ENCODE results near the gene CACFD1. TPM values are rescaled to one million over a fixed set of nuclear protein-coding genes. Genes with fewer than 3 reads are reported as not detected.

The CACFD1 gene
- total and polyA plus RNA-seq, 9 of the 15 experiments (the other 6 are each of a cell fraction or from before 2014, with no cell fraction given): 0.11 to 1.4 (median 1.1) TPM; not detected in 2

- Histone ChIP-seq H2AFZ (ENCODE audit: low read depth, low read length) (no peak overlapping the region), H3K9ac (ENCODE audit: insufficient read depth in 1 of 2, low read depth in 2 of 2, low read length in 2 of 2) (no peak overlapping the region), H3K36me3 (ENCODE audit: control insufficient read depth, insufficient read depth, low read length) (no peaks in the 10 kb centered on the region), H3K79me2 (ENCODE audit: control insufficient read depth, insufficient read depth, low read length) (no peaks in the 10 kb centered on the region), H3K27ac (ENCODE audit: extremely low read depth, low read depth, low read length) (no peak overlapping the region), H3K4me3 (no peak overlapping the region), H4K20me1 (replicated peaks; ENCODE audit: control insufficient read depth, insufficient read depth, low read length) (no peaks in the 10 kb centered on the region), H3K4me2 (ENCODE audit: insufficient read depth, low read length) (no peak overlapping the region), H3K9me3 (replicated peaks; ENCODE audit: control insufficient read depth, insufficient read depth, low read depth, low read length) (no peaks in the 10 kb centered on the region), H3K27me3 (ENCODE audit: control insufficient read depth in 2 of 2, insufficient read depth in 2 of 2, low read length in 2 of 2) (peaks cover 25 to 43% of the 10 kb centered on the region in 2 experiments), H3K4me1 (replicated peaks in 1 of 2; ENCODE audit: control insufficient read depth in 2 of 2, insufficient read depth in 2 of 2, low read length in 2 of 2) (peaks cover 4 to 26% of the 10 kb centered on the region in 2 experiments; a peak in 2 of 5 replicates), H3K9me1 (ENCODE audit: control insufficient read depth, insufficient read depth, low read length) (no peaks in the 10 kb centered on the region)
- ChIA-PET POLR2A (interaction anchor here (0.6 kb wide), 1 partner anchor 32 kb away, joined by 5 read pairs; no protein-coding TSS in a partner anchor), CTCF (ENCODE audit: low intra/inter-chr PET ratio) (no interaction called here)
- ATAC-seq: no peak
- no peak for DNase-seq (ENCODE audit: extremely low read depth in 1 of 4, low spot score in 3 of 4)
- BruUV-seq (replicated peaks): no TSS peak
- FAIRE-seq: no peak
- WGBS (ENCODE audit: insufficient coverage, low coverage, missing lambda C conversion rate): 0% methylated on average over 1 of the region's 1 CpG
- in situ Hi-C loops (cut with MboI): no loop called here
- intact Hi-C loops (cut with micrococcal nuclease): no loop called here
- peak; percentile 98 for TF ChIP-seq ZFP36 (IDR thresholded peaks at IDR 0.05; ENCODE audit: low read depth, low read length, partially characterized antibody)
- no peak for TF ChIP-seq RBFOX2 (IDR thresholded peaks at IDR 0.05; ENCODE audit: low read depth, low read length)
- TF ChIP-seq ZBTB2 (IDR thresholded peaks at IDR 0.05): no peak
- TF ChIP-seq ESRRA (IDR thresholded peaks at IDR 0.05; ENCODE audit: borderline replicate concordance, low read depth): no peak
- TF ChIP-seq BHLHE40 (IDR thresholded peaks at IDR 0.05; ENCODE audit: low read length): no peak
- no peak for TF ChIP-seq HDAC8 (tag; IDR thresholded peaks at IDR 0.05)
- TF ChIP-seq BCOR (IDR thresholded peaks at IDR 0.05): peak; percentile 85
- TF ChIP-seq GTF3C2 (IDR thresholded peaks at IDR 0.05; ENCODE audit: borderline replicate concordance, extremely low read depth, insufficient read length): peak; percentile 19
- TF ChIP-seq ZBTB7A (IDR thresholded peaks at IDR 0.05; ENCODE audit: borderline replicate concordance, control insufficient read depth, low read depth, low read length): no peak
- TF ChIP-seq POLR3G (IDR thresholded peaks at IDR 0.05; ENCODE audit: extremely low read depth, insufficient read length, insufficient replicate concordance): no peak
- TF ChIP-seq CAMTA2 (CRISPR knock-in tag; conservative IDR thresholded peaks at IDR 0.05): no peak
- TF ChIP-seq KDM1A (IDR thresholded peaks at IDR 0.05): peak in 1 of 2 experiments; percentile 64; a peak in 1 of 4 replicates
- TF ChIP-seq ARID3A (IDR thresholded peaks at IDR 0.05; ENCODE audit: borderline replicate concordance, low read depth, low read length): no peak
- no peak for TF ChIP-seq ADNP (tag; IDR thresholded peaks at IDR 0.05)
- TF ChIP-seq MYBL2 (IDR thresholded peaks at IDR 0.05; ENCODE audit: low read depth): no peak
- TF ChIP-seq MYBL2 (CRISPR knock-in tag; IDR thresholded peaks at IDR 0.05; ENCODE audit: borderline replicate concordance): no peak
- no peak for TF ChIP-seq KDM4B (IDR thresholded peaks at IDR 0.05; ENCODE audit: borderline replicate concordance in 2 of 2, low read depth in 1 of 2)
- TF ChIP-seq CHCHD3 (CRISPR knock-in tag; IDR thresholded peaks at IDR 0.05): no peak
Measured at GRCh38 chr9:133430244-133430643, 29.5 kb upstream of the CACFD1 start.
